Thoracic aorta (tissue), 2 donors: ENCODE measurements around the gene MAEA. TPM values are rescaled to one million over a fixed set of nuclear protein-coding genes. Genes with fewer than 3 reads are reported as not detected.

Experiments used
- ATAC-seq: fragments of 150-250 bp; one replicate; pipeline ENCODE4 v1.8.0; 2017; ENCODE audit warnings: low read depth; ENCODE audit not compliant: insufficient number of reproducible peaks, low FRiP score
- DNase-seq: peaks from one replicate; pipeline ENCODE4 v3.0.0-alpha.2; 2020; ENCODE audit warnings: low spot score
- H3K27ac ChIP-seq, 2 donors: fragments of 200-600 bp; sonication (generic); 1 replicate in 1 of 2; 2 replicates in 1 of 2; pipeline ENCODE4 v1.5.1; 2016; ENCODE audit warnings: mild to moderate bottlenecking in 2 of 2, moderate library complexity in 2 of 2
- H3K27me3 ChIP-seq: fragments of 200-600 bp; sonication (generic); replicated peaks from 2 replicates; pipeline ENCODE4 v1.6.0; 2016; ENCODE audit warnings: mild to moderate bottlenecking; ENCODE audit not compliant: insufficient read depth
- H3K36me3 ChIP-seq: fragments of 200-600 bp; sonication (generic); one replicate; pipeline ENCODE4 v1.5.1; 2016
- H3K4me1 ChIP-seq, 2 donors: fragments of 200-600 bp; sonication (generic); 1 replicate in 1 of 2; 2 replicates in 1 of 2; pipeline versions ENCODE4 v1.5.1 to v1.6.0; 2016; ENCODE audit warnings: low read depth in 2 of 2, mild to moderate bottlenecking in 1 of 2; ENCODE audit not compliant: control insufficient read depth in 1 of 2
- H3K4me3 ChIP-seq: fragments of 200-600 bp; sonication (generic); 2 replicates; pipeline ENCODE4 v1.5.1; 2016; ENCODE audit warnings: mild to moderate bottlenecking
- H3K9me3 ChIP-seq: fragments of 200-600 bp; sonication (generic); 2 replicates; pipeline ENCODE4 v1.5.1; 2016
- CTCF ChIP-seq: fragments of 200-600 bp; sonication (generic); IDR thresholded peaks from one replicate; pipeline ENCODE4 v1.5.1; 2019; ENCODE audit warnings: antibody characterized with exemption
- total RNA-seq, 2 donors: library from RNA; depleted of rRNA; stranded (reverse); fragments of >200 nt; gene quantifications; one replicate each; pipeline versions ENCODE4 v1.1.0 to v1.2.3, GENCODE V29; 2016

The MAEA gene
- total RNA-seq, 2 donors from 2014 or later = 53.7 to 83.8 TPM

- DNase-seq = no peak
- H3K4me1 ChIP-seq = peaks cover 0 to under 1% of the 10 kb centered on the region in 2 donors
- H3K27me3 ChIP-seq = no peaks in the 10 kb centered on the region
- no peak overlapping the region for H3K27ac ChIP-seq
- no peak for ATAC-seq
- H3K36me3 ChIP-seq = peaks cover 74% of the 10 kb centered on the region
- TF ChIP-seq CTCF = no peak
- no peak overlapping the region for H3K4me3 ChIP-seq
- no peaks in the 10 kb centered on the region for H3K9me3 ChIP-seq
Measured at GRCh38 chr4:1317177-1318045, 27.7 kb downstream of the MAEA start.

GRCh38 chr4:1318046-1318375 lies 28.3 kb downstream of the MAEA start:
- H3K4me3 ChIP-seq = no peak overlapping the region
- peaks cover 0 to 7% of the 10 kb centered on the region in 2 donors for H3K4me1 ChIP-seq
- no peak overlapping the region for H3K27ac ChIP-seq
- H3K9me3 ChIP-seq = no peaks in the 10 kb centered on the region
- peaks cover 68% of the 10 kb centered on the region for H3K36me3 ChIP-seq
- no peak for TF ChIP-seq CTCF
- DNase-seq = no peak
- no peak for ATAC-seq
- no peaks in the 10 kb centered on the region for H3K27me3 ChIP-seq

- Histone ChIP-seq H3K9me3 (no peaks in the 10 kb centered on the region), H3K27me3 (no peaks in the 10 kb centered on the region), H3K36me3 (peaks cover 61% of the 10 kb centered on the region), H3K4me3 (no peak overlapping the region), H3K27ac (no peak overlapping the region), H3K4me1 (peaks cover 2 to 13% of the 10 kb centered on the region in 2 donors)
- no peak for TF ChIP-seq CTCF
- DNase-seq = no peak
- ATAC-seq = no peak
Measured at GRCh38 chr4:1318488-1319213, 29.0 kb downstream of the MAEA start.

GRCh38 chr4:1321486-1321885 lies 31.8 kb downstream of the MAEA start:
- H3K4me3 ChIP-seq = no peak overlapping the region
- DNase-seq (no peak), ATAC-seq (no peak)
- no peaks in the 10 kb centered on the region for H3K27me3 ChIP-seq
- no peaks in the 10 kb centered on the region for H3K9me3 ChIP-seq
- TF ChIP-seq CTCF = no peak
- peaks cover 2 to 20% of the 10 kb centered on the region in 2 donors for H3K4me1 ChIP-seq
- no peak overlapping the region for H3K27ac ChIP-seq
- peaks cover 46% of the 10 kb centered on the region for H3K36me3 ChIP-seq

GRCh38 chr4:1321946-1322650 lies 32.4 kb downstream of the MAEA start:
- Histone ChIP-seq H3K4me3 (no peak overlapping the region), H3K27ac (no peak overlapping the region), H3K4me1 (peaks cover 2 to 20% of the 10 kb centered on the region in 2 donors), H3K9me3 (no peaks in the 10 kb centered on the region), H3K36me3 (peaks cover 49% of the 10 kb centered on the region), H3K27me3 (no peaks in the 10 kb centered on the region)
- DNase-seq = no peak
- ATAC-seq = no peak
- no peak for TF ChIP-seq CTCF
